Measurements from ENCODE around the gene TIMM17A.

GRCh38 chr1:201988601-201989000 lies 33.3 kb downstream of the TIMM17A start:
- no peak for TF ChIP-seq CTCF (IDR thresholded peaks at IDR 0.05)
- no peak for TF ChIP-seq POLR2A (IDR thresholded peaks at IDR 0.05)
